ENCODE measurements around the gene SSBP4.

Gene SSBP4

DNA sequence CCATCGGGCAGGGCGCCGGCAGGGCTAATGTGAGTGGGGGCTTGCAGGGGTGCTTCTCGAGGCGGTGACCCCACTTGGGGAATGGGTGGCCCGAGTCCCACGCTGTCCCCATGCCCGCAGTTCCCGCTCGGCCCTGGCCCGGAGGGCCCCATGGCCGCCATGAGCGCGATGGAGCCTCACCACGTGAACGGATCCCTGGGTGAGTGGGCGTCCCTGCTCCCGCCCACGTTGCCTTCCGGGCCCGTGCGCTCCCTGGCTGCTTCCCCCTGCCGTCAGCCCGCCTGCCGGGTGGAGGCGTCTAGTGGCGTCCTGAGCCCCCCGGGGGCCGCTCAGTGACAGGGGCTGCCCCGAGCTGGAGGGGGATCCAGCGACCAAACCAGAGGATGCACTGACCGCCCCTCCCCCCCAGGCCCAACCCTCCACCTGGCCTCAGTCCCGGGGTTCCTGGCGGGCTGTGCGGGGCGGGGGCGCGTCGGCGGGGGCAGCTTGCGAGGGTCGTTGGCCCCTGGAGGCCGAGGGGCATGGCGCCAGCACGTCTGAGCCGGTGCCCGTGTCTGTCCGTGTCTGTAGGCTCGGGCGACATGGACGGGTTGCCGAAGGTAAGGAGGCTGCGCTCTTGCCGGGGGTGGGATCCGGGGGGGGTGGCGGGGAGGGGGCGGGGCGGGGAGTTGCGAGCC, 14.0 kb downstream of the SSBP4 start (continued):
- TF ChIP-seq REST (tag by site-specific recombination; IDR thresholded peaks at IDR 0.05), result no peak
- peak; percentile 68; the same call in 1 of the 2 replicates for TF ChIP-seq ZNF239 (tag by site-specific recombination; IDR thresholded peaks at IDR 0.05)
- no peak for TF ChIP-seq ZNF837 (tag by site-specific recombination; IDR thresholded peaks at IDR 0.05)
- TF ChIP-seq ZNF585B (tag by site-specific recombination; IDR thresholded peaks at IDR 0.05), result no peak
- TF ChIP-seq ZNF423 (tag by site-specific recombination; IDR thresholded peaks at IDR 0.05), result peak; percentile 60
- TF ChIP-seq FEZF1 (tag by site-specific recombination; IDR thresholded peaks at IDR 0.05), result no peak
- TF ChIP-seq ZBTB26 (tag by site-specific recombination; optimal IDR thresholded peaks at IDR 0.05), result peak; percentile 87
- TF ChIP-seq KLF1 (tag by site-specific recombination; IDR thresholded peaks at IDR 0.05), result peak; percentile 78; the same call in 1 of the 2 replicates
- TF ChIP-seq ZNF398 (tag by site-specific recombination; IDR thresholded peaks at IDR 0.05), result peak; percentile 97
- no peak for TF ChIP-seq ZNF626 (tag by site-specific recombination; IDR thresholded peaks at IDR 0.05)
- TF ChIP-seq KLF7 (tag by site-specific recombination; IDR thresholded peaks at IDR 0.05; ENCODE audit: borderline replicate concordance), result 0 out of 2 replicates have a peak, but pooled peaks have one; percentile 34
- no peak for TF ChIP-seq SCRT1 (tag by site-specific recombination; IDR thresholded peaks at IDR 0.05; ENCODE audit: borderline replicate concordance)
- peak; percentile 91 for TF ChIP-seq SP7 (tag by site-specific recombination; IDR thresholded peaks at IDR 0.05)
- 0 out of 2 replicates have a peak, but pooled peaks have one; percentile 72 for TF ChIP-seq ZNF785 (tag by site-specific recombination; IDR thresholded peaks at IDR 0.05)
- TF ChIP-seq SP2 (tag by site-specific recombination; IDR thresholded peaks at IDR 0.05), result peak; percentile 89
- TF ChIP-seq INSM2 (tag by site-specific recombination; IDR thresholded peaks at IDR 0.05), result 0 out of 2 replicates have a peak, but pooled peaks have one; percentile 24
- TF ChIP-seq SCRT2 (tag by site-specific recombination; IDR thresholded peaks at IDR 0.05), result 0 out of 2 replicates have a peak, but pooled peaks have one; percentile 20
- peak; percentile 76 for TF ChIP-seq ZNF335 (tag by site-specific recombination; conservative IDR thresholded peaks at IDR 0.05)
- peak; percentile 72; the same call in 1 of the 2 replicates for TF ChIP-seq ZNF394 (tag by site-specific recombination; IDR thresholded peaks at IDR 0.05; ENCODE audit: borderline replicate concordance)
- TF ChIP-seq ZNF148 (tag by site-specific recombination; IDR thresholded peaks at IDR 0.05; ENCODE audit: borderline replicate concordance), result peak; percentile 76; the same call in 1 of the 2 replicates
- no peak for TF ChIP-seq ZNF560 (tag by site-specific recombination; IDR thresholded peaks at IDR 0.05; ENCODE audit: borderline replicate concordance)
- TF ChIP-seq GFI1B (tag by site-specific recombination; IDR thresholded peaks at IDR 0.05), result no peak
- TF ChIP-seq ZNF658 (tag by site-specific recombination; IDR thresholded peaks at IDR 0.05), result no peak
- peak; percentile 91 for TF ChIP-seq ZBTB11 (tag by site-specific recombination; conservative IDR thresholded peaks at IDR 0.05; ENCODE audit: low read depth)
- no peak for TF ChIP-seq ZNF48 (tag by site-specific recombination; IDR thresholded peaks at IDR 0.05)
